GM21447 (cell line): Measurements from ENCODE around the gene WDR53.
"Not testable (repeated sequence)": the region's sequence is repeated elsewhere in the genome, so short reads cannot be mapped to it uniquely, and the experiment has no call there.

Experiments used
- ATAC-seq: cut with Tn5 transposase; IDR thresholded peaks from one replicate; pipeline ENCODE4 v1.9.1; 2021; ENCODE audit not compliant: unreplicated experiment

The WDR53 gene

GRCh38 chr3:196559826-196560225 is 8.5 kb downstream of the WDR53 start:
- ATAC-seq = no peak

GRCh38 chr3:196558476-196558875 is 9.9 kb downstream of the WDR53 start:
- no peak for ATAC-seq

GRCh38 chr3:196557236-196557635 is 11.1 kb downstream of the WDR53 start:
- ATAC-seq = no peak

GRCh38 chr3:196555295-196555694 is 13.1 kb downstream of the WDR53 start:
- no peak for ATAC-seq

- no peak for ATAC-seq
These were observed 14.1 kb downstream of the WDR53 start for GRCh38 chr3:196554205-196554604.

- ATAC-seq = no peak
These were observed 14.8 kb downstream of the WDR53 start for GRCh38 chr3:196553551-196553950.

- ATAC-seq = no peak
These were observed 16.1 kb downstream of the WDR53 start for GRCh38 chr3:196552253-196552652.

- not testable (repeated sequence) for ATAC-seq
These were observed 18.2 kb downstream of the WDR53 start for GRCh38 chr3:196550172-196550571.

- ATAC-seq = not testable (repeated sequence)
These were observed 19.0 kb downstream of the WDR53 start for GRCh38 chr3:196549312-196549711.

- ATAC-seq = no peak
These were observed 21.3 kb downstream of the WDR53 start for GRCh38 chr3:196547067-196547466.

- no peak for ATAC-seq
These were observed 21.8 kb downstream of the WDR53 start for GRCh38 chr3:196546537-196546936.

GRCh38 chr3:196544491-196544992 is 23.8 kb downstream of the WDR53 start:
- ATAC-seq = no peak

- ATAC-seq = no peak
These were observed 26.5 kb downstream of the WDR53 start for GRCh38 chr3:196541684-196542445.

GRCh38 chr3:196537319-196537984 is 30.9 kb downstream of the WDR53 start:
- ATAC-seq = no peak

GRCh38 chr3:196533260-196533681 is 35.1 kb downstream of the WDR53 start:
- no peak for ATAC-seq

GRCh38 chr3:196531418-196531817 is 36.9 kb downstream of the WDR53 start:
- ATAC-seq = no peak

- peak; percentile 66 for ATAC-seq
These were observed 39.6 kb downstream of the WDR53 start for GRCh38 chr3:196528639-196529233.

GRCh38 chr3:196525141-196525540 is 43.2 kb downstream of the WDR53 start:
- ATAC-seq = no peak

- no peak for ATAC-seq
These were observed 43.8 kb downstream of the WDR53 start for GRCh38 chr3:196524527-196524926.

GRCh38 chr3:196523841-196524240 is 44.5 kb downstream of the WDR53 start:
- ATAC-seq = no peak

- not testable (repeated sequence) for ATAC-seq
These were observed 47.1 kb downstream of the WDR53 start for GRCh38 chr3:196521291-196521690.

- no peak for ATAC-seq
These were observed 48.7 kb downstream of the WDR53 start for GRCh38 chr3:196519718-196520082.
